Measurements from ENCODE around the gene EPHB1.

The EPHB1 gene

GRCh38 chr3:134886991-134887390 is 91.9 kb downstream of the EPHB1 start:
- DNase-seq: no peak

GRCh38 chr3:134887536-134887935 is 92.5 kb downstream of the EPHB1 start:
- DNase-seq: no peak

- no peak for DNase-seq
Observed at GRCh38 chr3:134892326-134892725, 97.3 kb downstream of the EPHB1 start.

- no peak for DNase-seq
Observed at GRCh38 chr3:134892761-134893160, 97.7 kb downstream of the EPHB1 start.

GRCh38 chr3:134894533-134894932 is 99.5 kb downstream of the EPHB1 start:
- DNase-seq: no peak

GRCh38 chr3:134895181-134895580 is 100.1 kb downstream of the EPHB1 start:
- DNase-seq: no peak

GRCh38 chr3:134896141-134896540 is 101.1 kb downstream of the EPHB1 start:
- DNase-seq: no peak

GRCh38 chr3:134896696-134897095 is 101.6 kb downstream of the EPHB1 start:
- DNase-seq: no peak

GRCh38 chr3:134897391-134898141 is 102.5 kb downstream of the EPHB1 start:
- no peak for DNase-seq

GRCh38 chr3:134898181-134898754 is 103.2 kb downstream of the EPHB1 start:
- DNase-seq: no peak

GRCh38 chr3:134899786-134900185 is 104.7 kb downstream of the EPHB1 start:
- no peak for DNase-seq

GRCh38 chr3:134900482-134900881 is 105.4 kb downstream of the EPHB1 start:
- DNase-seq: no peak

GRCh38 chr3:134901461-134901860 is 106.4 kb downstream of the EPHB1 start:
- no peak for DNase-seq

- no peak for DNase-seq
Observed at GRCh38 chr3:134903837-134904236, 108.8 kb downstream of the EPHB1 start.

GRCh38 chr3:134904241-134904771 is 109.2 kb downstream of the EPHB1 start:
- no peak for DNase-seq

- DNase-seq: no peak
Observed at GRCh38 chr3:134904776-134905646, 110.0 kb downstream of the EPHB1 start.

- DNase-seq: no peak
Observed at GRCh38 chr3:134905647-134905935, 110.5 kb downstream of the EPHB1 start.

GRCh38 chr3:134908271-134908670 is 113.2 kb downstream of the EPHB1 start:
- DNase-seq: no peak

- no peak for DNase-seq
Observed at GRCh38 chr3:134910026-134910425, 115.0 kb downstream of the EPHB1 start.

- no peak for DNase-seq
Observed at GRCh38 chr3:134911586-134912548, 116.8 kb downstream of the EPHB1 start.

- DNase-seq: no peak
Observed at GRCh38 chr3:134916276-134916961, 121.4 kb downstream of the EPHB1 start.

GRCh38 chr3:134917631-134918030 is 122.6 kb downstream of the EPHB1 start:
- DNase-seq: no peak

Data from 8988T (cell line).